ENCODE measurements around the gene TFRC. TPM values are rescaled to one million over a fixed set of nuclear protein-coding genes. Genes with fewer than 3 reads are reported as not detected.
"Not testable (repeated sequence)": the region's sequence is repeated elsewhere in the genome, so short reads cannot be mapped to it uniquely, and the experiment has no call there.

The TFRC gene
- total RNA-seq, 1 experiment from 2014 or later: 336 TPM

GRCh38 chr3:196023947-196024346, 57.9 kb downstream of the TFRC start:
- H3K4me1 ChIP-seq (ENCODE audit: insufficient read depth, low read length, poor library complexity, severe bottlenecking): no peaks in the 10 kb centered on the region
- H3K4me3 ChIP-seq (ENCODE audit: low read depth, low read length, poor library complexity, severe bottlenecking): no peak overlapping the region
- no TSS peak for BruUV-seq (replicated peaks)
- intact Hi-C loops (cut with micrococcal nuclease; ENCODE audit: unreplicated experiment): loop anchor here (5.0 kb wide), 1 partner anchor 173 kb away; no protein-coding TSS in a partner anchor
- H3K27me3 ChIP-seq (replicated peaks; ENCODE audit: insufficient read depth, low read depth, low read length, poor library complexity): no peaks in the 10 kb centered on the region
- H3K27ac ChIP-seq (ENCODE audit: low read depth, low read length, poor library complexity, severe bottlenecking): no peak overlapping the region
- no peak for DNase-seq (ENCODE audit: low spot score)
- TF ChIP-seq, protein P1, sequence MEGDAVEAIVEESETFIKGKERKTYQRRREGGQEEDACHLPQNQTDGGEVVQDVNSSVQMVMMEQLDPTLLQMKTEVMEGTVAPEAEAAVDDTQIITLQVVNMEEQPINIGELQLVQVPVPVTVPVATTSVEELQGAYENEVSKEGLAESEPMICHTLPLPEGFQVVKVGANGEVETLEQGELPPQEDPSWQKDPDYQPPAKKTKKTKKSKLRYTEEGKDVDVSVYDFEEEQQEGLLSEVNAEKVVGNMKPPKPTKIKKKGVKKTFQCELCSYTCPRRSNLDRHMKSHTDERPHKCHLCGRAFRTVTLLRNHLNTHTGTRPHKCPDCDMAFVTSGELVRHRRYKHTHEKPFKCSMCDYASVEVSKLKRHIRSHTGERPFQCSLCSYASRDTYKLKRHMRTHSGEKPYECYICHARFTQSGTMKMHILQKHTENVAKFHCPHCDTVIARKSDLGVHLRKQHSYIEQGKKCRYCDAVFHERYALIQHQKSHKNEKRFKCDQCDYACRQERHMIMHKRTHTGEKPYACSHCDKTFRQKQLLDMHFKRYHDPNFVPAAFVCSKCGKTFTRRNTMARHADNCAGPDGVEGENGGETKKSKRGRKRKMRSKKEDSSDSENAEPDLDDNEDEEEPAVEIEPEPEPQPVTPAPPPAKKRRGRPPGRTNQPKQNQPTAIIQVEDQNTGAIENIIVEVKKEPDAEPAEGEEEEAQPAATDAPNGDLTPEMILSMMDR (conservative IDR thresholded peaks at IDR 0.05; ENCODE audit: low read depth, low read length): no peak
- TF ChIP-seq EZH2 (IDR thresholded peaks at IDR 0.05; ENCODE audit: borderline replicate concordance, low read depth, low read length, poor library complexity, severe bottlenecking): no peak
- no peaks in the 10 kb centered on the region for H3K36me3 ChIP-seq (ENCODE audit: insufficient read depth, low read length, poor library complexity, severe bottlenecking)
- H3K9me3 ChIP-seq (ENCODE audit: low read depth, low read length, poor library complexity, severe bottlenecking): no peaks in the 10 kb centered on the region
- ChIA-PET CTCF (no interaction called here), POLR2A (ENCODE audit: low non-redundant PET) (no interaction called here)

- CTCF ChIA-PET; DNase-seq (ENCODE audit: low spot score); POLR2A ChIA-PET (ENCODE audit: low non-redundant PET); H3K27me3 ChIP-seq (replicated peaks; ENCODE audit: insufficient read depth, low read depth, low read length, poor library complexity); H3K27ac ChIP-seq (ENCODE audit: low read depth, low read length, poor library complexity, severe bottlenecking); H3K4me3 ChIP-seq (ENCODE audit: low read depth, low read length, poor library complexity, severe bottlenecking); H3K36me3 ChIP-seq (ENCODE audit: insufficient read depth, low read length, poor library complexity, severe bottlenecking); H3K4me1 ChIP-seq (ENCODE audit: insufficient read depth, low read length, poor library complexity, severe bottlenecking); BruUV-seq (replicated peaks); H3K9me3 ChIP-seq (ENCODE audit: low read depth, low read length, poor library complexity, severe bottlenecking): not testable (repeated sequence)
- intact Hi-C loops (cut with micrococcal nuclease; ENCODE audit: unreplicated experiment): loop anchor here (5.0 kb wide), 1 partner anchor 175 kb away; no protein-coding TSS in a partner anchor
These were observed 59.4 kb downstream of the TFRC start for GRCh38 chr3:196022499-196022878.

- BruUV-seq (replicated peaks): no TSS peak
- ChIA-PET CTCF (no interaction called here), POLR2A (ENCODE audit: low non-redundant PET) (no interaction called here)
- H3K36me3 ChIP-seq (ENCODE audit: insufficient read depth, low read length, poor library complexity, severe bottlenecking): no peaks in the 10 kb centered on the region
- H3K27me3 ChIP-seq (replicated peaks; ENCODE audit: insufficient read depth, low read depth, low read length, poor library complexity): no peaks in the 10 kb centered on the region
- no peak for DNase-seq (ENCODE audit: low spot score)
- intact Hi-C loops (cut with micrococcal nuclease; ENCODE audit: unreplicated experiment): loop anchor here (5.0 kb wide), 1 partner anchor 177 kb away; no protein-coding TSS in a partner anchor
- H3K4me1 ChIP-seq (ENCODE audit: insufficient read depth, low read length, poor library complexity, severe bottlenecking): no peaks in the 10 kb centered on the region
- H3K27ac ChIP-seq (ENCODE audit: low read depth, low read length, poor library complexity, severe bottlenecking): no peak overlapping the region
- H3K4me3 ChIP-seq (ENCODE audit: low read depth, low read length, poor library complexity, severe bottlenecking): no peak overlapping the region
- TF ChIP-seq, protein P1 (conservative IDR thresholded peaks at IDR 0.05; ENCODE audit: low read depth, low read length): no peak
- no peak for TF ChIP-seq EZH2 (IDR thresholded peaks at IDR 0.05; ENCODE audit: borderline replicate concordance, low read depth, low read length, poor library complexity, severe bottlenecking)
- no peaks in the 10 kb centered on the region for H3K9me3 ChIP-seq (ENCODE audit: low read depth, low read length, poor library complexity, severe bottlenecking)
These were observed 61.5 kb downstream of the TFRC start for GRCh38 chr3:196020373-196020772.

- DNase-seq (ENCODE audit: low spot score); H3K4me1 ChIP-seq (ENCODE audit: insufficient read depth, low read length, poor library complexity, severe bottlenecking); POLR2A ChIA-PET (ENCODE audit: low non-redundant PET); H3K27ac ChIP-seq (ENCODE audit: low read depth, low read length, poor library complexity, severe bottlenecking); intact Hi-C loops (cut with micrococcal nuclease; ENCODE audit: unreplicated experiment); H3K9me3 ChIP-seq (ENCODE audit: low read depth, low read length, poor library complexity, severe bottlenecking); H3K27me3 ChIP-seq (replicated peaks; ENCODE audit: insufficient read depth, low read depth, low read length, poor library complexity); H3K36me3 ChIP-seq (ENCODE audit: insufficient read depth, low read length, poor library complexity, severe bottlenecking); CTCF ChIA-PET; H3K4me3 ChIP-seq (ENCODE audit: low read depth, low read length, poor library complexity, severe bottlenecking); BruUV-seq (replicated peaks): not testable (repeated sequence)
These were observed 62.3 kb downstream of the TFRC start for GRCh38 chr3:196019576-196019975.

- H3K27ac ChIP-seq (ENCODE audit: low read depth, low read length, poor library complexity, severe bottlenecking); H3K27me3 ChIP-seq (replicated peaks; ENCODE audit: insufficient read depth, low read depth, low read length, poor library complexity); DNase-seq (ENCODE audit: low spot score); BruUV-seq (replicated peaks); H3K9me3 ChIP-seq (ENCODE audit: low read depth, low read length, poor library complexity, severe bottlenecking); H3K36me3 ChIP-seq (ENCODE audit: insufficient read depth, low read length, poor library complexity, severe bottlenecking); H3K4me1 ChIP-seq (ENCODE audit: insufficient read depth, low read length, poor library complexity, severe bottlenecking); POLR2A ChIA-PET (ENCODE audit: low non-redundant PET); intact Hi-C loops (cut with micrococcal nuclease; ENCODE audit: unreplicated experiment); H3K4me3 ChIP-seq (ENCODE audit: low read depth, low read length, poor library complexity, severe bottlenecking); CTCF ChIA-PET: not testable (repeated sequence)
These were observed 63.7 kb downstream of the TFRC start for GRCh38 chr3:196018159-196018558.

All from A673 (cell line).